ENCODE data around the gene POU2AF2. TPM values are rescaled to one million over a fixed set of nuclear protein-coding genes. Genes with fewer than 3 reads are reported as not detected.
A peak's percentile ranks its signal among the peaks of the same experiment; 100 is the strongest.

POU2AF2 gene
- not detected for total RNA-seq (2021; fragmentation: NEBNext Ultra II Directional; extraction: Animal tissue kit (Norgen Biotek cat#: 25700))
- long read RNA-seq, result 0 reads

GRCh38 chr11:111245425-111245824 is at the start of gene POU2AF2:
Gene POU2AF2, plus strand, starts transcription at chr11:111245725. Its CDS starts 129 bp downstream, at chr11:111245854.
- peaks cover 27% of the 10 kb centered on the region for H3K27me3 Mint-ChIP-seq (ENCODE audit: insufficient read depth)
- H3K4me1 Mint-ChIP-seq (ENCODE audit: low read depth), result no peaks in the 10 kb centered on the region
- no peak within 1 kb of the TSS for H3K27ac Mint-ChIP-seq
- H3K9me3 Mint-ChIP-seq, result no peaks in the 10 kb centered on the region
- no peak within 1 kb of the TSS for H3K4me3 Mint-ChIP-seq
- H3K36me3 Mint-ChIP-seq (ENCODE audit: low read depth), result no peaks in the 10 kb centered on the region
- no peak for TF ChIP-seq CTCF (IDR thresholded peaks at IDR 0.05)
- DNase-seq, result no peak

- Mint-ChIP-seq H3K4me1 (ENCODE audit: low read depth) (peaks cover 20% of the 10 kb centered on the region), H3K27ac (no peak overlapping the region), H3K4me3 (no peak overlapping the region), H3K9me3 (no peaks in the 10 kb centered on the region), H3K27me3 (ENCODE audit: insufficient read depth) (no peaks in the 10 kb centered on the region), H3K36me3 (ENCODE audit: low read depth) (no peaks in the 10 kb centered on the region; the same call in 1 of the 2 replicates)
- no peak for TF ChIP-seq CTCF (IDR thresholded peaks at IDR 0.05)
- no peak for DNase-seq
These were observed 45.5 kb upstream of the POU2AF2 start for GRCh38 chr11:111200010-111200534.

GRCh38 chr11:111204211-111204610 is 41.3 kb upstream of the POU2AF2 start:
- H3K36me3 Mint-ChIP-seq (ENCODE audit: low read depth), result no peaks in the 10 kb centered on the region; the same call in 1 of the 2 replicates
- peaks cover 45% of the 10 kb centered on the region for H3K4me1 Mint-ChIP-seq (ENCODE audit: low read depth)
- no peak for TF ChIP-seq CTCF (IDR thresholded peaks at IDR 0.05)
- no peaks in the 10 kb centered on the region for H3K9me3 Mint-ChIP-seq
- no peak overlapping the region for H3K27ac Mint-ChIP-seq
- H3K27me3 Mint-ChIP-seq (ENCODE audit: insufficient read depth), result no peaks in the 10 kb centered on the region
- H3K4me3 Mint-ChIP-seq, result no peak overlapping the region
- DNase-seq, result no peak

GRCh38 chr11:111205632-111206385 is 39.7 kb upstream of the POU2AF2 start:
- no peak for TF ChIP-seq CTCF (IDR thresholded peaks at IDR 0.05)
- peak overlapping the region; percentile 87 for H3K27ac Mint-ChIP-seq
- H3K9me3 Mint-ChIP-seq, result no peaks in the 10 kb centered on the region
- H3K4me1 Mint-ChIP-seq (ENCODE audit: low read depth), result peaks cover 45% of the 10 kb centered on the region
- H3K36me3 Mint-ChIP-seq (ENCODE audit: low read depth), result no peaks in the 10 kb centered on the region; the same call in 1 of the 2 replicates
- DNase-seq, result peak; percentile 13
- no peaks in the 10 kb centered on the region for H3K27me3 Mint-ChIP-seq (ENCODE audit: insufficient read depth)
- H3K4me3 Mint-ChIP-seq, result no peak overlapping the region

- H3K27ac Mint-ChIP-seq, result peak overlapping the region; percentile 87
- no peaks in the 10 kb centered on the region; the same call in 1 of the 2 replicates for H3K36me3 Mint-ChIP-seq (ENCODE audit: low read depth)
- no peaks in the 10 kb centered on the region for H3K9me3 Mint-ChIP-seq
- H3K4me1 Mint-ChIP-seq (ENCODE audit: low read depth), result peaks cover 45% of the 10 kb centered on the region
- peak overlapping the region; percentile 16 for H3K4me3 Mint-ChIP-seq
- peak; percentile 51 for DNase-seq
- no peak for TF ChIP-seq CTCF (IDR thresholded peaks at IDR 0.05)
- no peaks in the 10 kb centered on the region for H3K27me3 Mint-ChIP-seq (ENCODE audit: insufficient read depth)
These were observed 39.1 kb upstream of the POU2AF2 start for GRCh38 chr11:111206472-111206871.
